GM19099 (cell line): ENCODE measurements around the gene EMP1.

Experiments used
- POLR2A ChIP-seq: IDR thresholded peaks from 3 replicates; pipeline ENCODE4 v1.6.1; 2011; ENCODE audit warnings: low read depth; ENCODE audit not compliant: insufficient read length; ENCODE audit errors: extremely low read depth

The EMP1 gene

DNA sequence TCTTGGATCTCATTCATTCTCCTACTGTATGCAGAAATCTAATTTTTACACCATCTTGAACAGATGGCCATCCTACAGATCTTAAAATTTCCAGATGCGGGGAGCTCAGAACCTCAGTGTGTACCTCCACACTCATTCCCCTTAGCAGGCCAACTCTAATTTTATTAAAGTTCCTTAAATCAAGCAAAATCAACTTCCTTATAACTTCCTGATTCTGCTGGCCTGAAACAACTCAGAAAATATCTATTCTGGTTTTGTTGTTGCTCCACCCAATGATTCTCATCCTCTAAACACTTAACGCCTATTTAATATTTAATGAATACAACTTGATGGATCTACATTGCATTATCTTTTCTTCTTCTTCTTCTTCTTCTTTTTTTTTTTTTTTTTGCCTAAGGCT, 3.1 kb downstream of the EMP1 start:
- TF ChIP-seq POLR2A, result no peak

DNA sequence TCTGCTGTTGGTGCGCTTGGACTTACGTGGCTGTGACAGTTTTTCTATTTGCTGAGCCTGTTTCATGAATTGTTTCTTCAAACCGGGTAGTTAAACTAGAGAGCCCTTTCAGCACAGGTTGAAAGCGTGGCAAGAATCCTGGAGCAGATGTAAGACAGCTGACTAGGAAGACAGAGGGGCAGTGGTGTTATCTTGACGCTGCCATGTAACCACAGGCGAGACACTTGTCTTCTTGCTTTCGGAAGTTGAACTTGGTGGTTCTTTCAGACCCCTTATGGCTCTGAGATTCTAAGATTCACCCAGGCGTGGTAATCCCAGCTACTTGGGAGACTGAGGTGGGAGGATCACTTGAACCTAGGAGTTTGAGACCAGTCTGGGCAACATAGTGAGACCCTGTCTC, 4.3 kb downstream of the EMP1 start:
- TF ChIP-seq POLR2A, result no peak

DNA sequence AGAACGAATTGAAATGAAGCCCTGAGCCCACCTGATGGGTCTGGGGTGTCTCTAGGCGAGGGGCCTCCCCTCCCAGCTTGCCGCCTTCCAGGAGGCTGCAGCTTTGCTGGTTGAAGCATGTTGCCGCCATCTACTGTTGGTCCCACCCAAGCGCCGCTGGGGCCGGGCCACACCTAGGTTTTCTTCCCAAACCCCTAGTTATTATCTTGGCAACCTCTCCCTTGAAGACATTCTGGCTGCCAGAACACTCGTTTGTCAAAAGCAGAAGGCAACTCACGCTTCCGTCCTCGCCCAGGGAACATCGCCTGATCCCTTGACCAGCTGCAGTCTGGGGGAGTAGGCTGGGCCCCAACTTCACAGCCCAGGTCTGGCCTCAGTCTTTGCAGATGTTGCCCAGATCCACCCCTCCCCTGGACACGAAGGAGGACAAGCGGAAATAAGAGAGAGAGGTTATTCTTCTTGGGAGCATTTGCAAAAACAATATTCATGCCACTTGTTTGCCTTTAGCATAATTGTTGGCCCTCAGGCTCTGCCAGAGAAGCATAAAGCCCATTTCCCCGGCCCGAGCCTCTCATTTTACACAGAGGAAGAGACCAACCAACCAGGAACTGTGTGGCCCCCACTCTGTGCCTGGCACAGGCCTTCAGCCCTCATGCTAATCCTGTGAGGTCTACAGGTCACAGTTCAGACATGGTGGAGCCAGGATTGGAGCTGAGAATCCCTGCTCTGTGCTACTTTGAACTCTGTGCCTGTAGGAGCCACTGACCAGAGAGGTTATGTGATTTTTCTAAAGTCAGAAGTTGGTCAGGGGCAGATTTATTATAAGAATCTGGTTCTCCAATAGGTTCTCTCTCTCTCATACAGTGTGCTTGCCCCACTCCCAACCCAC, 6.8 kb downstream of the EMP1 start:
- no peak for TF ChIP-seq POLR2A

DNA sequence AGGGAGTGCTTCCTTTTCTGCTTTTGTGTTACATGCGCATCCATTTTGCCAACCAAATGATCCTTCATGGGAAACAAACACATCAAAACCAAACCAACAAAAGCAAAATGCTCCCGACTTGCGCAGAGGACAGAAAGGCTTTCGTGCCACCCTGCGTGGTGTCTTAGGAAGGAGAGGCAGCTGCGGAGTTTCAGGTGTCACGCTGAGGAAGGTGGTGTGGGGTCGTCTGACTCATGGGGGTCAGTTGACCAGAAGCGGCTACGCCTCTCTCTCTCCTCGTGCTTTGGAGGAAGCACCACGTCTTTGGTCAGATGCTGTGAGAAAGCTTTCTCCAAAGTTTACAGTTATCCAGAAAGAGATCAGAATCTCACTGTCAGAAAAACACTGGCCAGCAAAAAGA, 7.9 kb downstream of the EMP1 start:
- TF ChIP-seq POLR2A, result no peak

DNA sequence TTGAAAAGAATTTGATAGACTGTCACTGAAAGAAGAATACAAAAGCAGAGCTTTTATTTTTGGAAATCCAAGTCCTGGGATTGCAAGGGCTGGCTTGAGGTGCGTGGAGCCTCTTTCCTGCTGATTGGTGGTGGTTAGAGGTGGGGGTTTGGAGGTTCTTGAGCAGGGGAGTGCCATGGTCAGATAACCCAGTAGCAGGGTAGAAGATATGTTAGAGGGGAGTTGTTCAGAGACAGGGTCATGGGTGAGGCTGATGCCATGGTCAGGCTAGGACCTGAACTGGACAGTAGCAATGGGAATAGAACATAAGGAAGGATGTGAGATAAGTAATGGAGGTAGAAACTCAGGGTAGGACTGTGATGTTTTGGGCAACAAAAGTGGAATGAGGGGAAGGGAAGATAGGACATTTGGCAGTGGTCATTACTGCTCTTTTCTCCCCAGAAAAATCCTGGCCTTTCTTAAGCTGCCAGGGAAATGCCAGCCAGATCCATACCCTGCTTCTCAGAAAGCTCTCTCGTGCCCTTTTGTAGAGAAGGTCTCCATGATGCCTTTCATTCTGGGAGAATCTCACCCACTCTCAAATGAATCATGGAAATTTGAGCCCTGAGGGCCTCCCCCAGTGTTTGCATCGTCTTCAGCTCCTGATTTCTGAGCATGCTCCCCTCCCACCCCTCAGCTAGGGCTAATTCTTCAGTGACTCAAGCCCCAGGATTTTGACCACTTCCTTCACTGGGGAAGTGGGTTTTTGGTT, 9.5 kb downstream of the EMP1 start:
- no peak for TF ChIP-seq POLR2A

DNA sequence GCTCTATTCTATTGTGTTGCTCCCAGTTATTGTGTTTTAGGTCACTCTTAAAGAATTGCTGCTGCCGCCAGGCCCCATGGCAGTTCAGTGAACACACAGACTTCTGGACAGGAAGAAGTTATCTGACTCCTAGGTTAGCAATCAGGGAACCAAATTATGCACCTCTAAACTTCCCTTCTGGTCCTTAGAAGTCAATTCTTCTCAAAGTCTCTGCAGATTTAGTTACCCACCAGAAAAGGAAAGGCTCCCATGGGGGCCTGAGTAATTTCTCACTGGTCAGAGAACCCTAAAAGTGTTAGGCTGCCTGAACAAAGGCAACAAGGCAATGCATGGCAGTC, 10.0 kb downstream of the EMP1 start:
- TF ChIP-seq POLR2A, result no peak

DNA sequence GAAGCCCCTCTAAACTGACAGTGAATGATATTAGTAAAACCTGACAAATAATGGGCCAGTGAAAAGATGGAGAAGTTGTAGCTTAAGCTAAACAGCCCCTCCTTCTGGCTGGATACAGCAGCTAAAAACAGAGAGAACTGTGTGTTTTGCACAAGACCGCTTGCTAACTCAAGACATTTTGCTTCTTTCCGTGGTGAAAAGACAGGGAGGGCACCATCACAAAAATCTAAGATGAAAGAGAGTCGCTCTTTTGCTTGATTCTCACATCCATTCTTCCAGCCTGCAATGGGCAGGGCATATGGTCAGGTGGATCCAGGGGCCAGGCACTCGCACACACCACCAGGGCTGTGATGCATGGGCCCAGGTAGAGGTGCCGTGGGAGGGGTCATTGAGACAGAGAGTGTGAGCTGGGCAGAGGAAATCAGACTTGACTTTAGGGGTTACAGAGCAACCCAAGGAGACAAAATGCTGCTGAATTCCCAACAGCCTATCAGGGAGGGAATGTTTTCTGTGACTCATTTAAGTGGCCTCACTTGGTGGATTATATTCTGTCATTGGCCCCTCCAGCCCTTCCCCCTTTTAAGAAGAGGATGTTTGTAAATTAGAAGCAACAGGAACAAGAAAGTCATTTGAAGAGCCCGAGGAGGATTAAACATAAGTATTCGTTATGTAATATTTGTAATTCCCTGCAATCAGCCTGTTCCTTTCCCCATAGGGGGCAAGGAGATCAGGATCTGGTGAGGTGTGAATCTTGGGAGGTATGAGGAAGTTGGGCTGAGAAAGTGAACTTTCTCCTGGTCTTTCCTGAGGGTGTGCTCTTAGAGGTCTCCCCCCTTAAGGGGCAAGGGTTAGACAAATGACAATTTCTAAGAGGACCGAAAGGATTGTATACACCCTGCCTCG, 12.3 kb downstream of the EMP1 start:
- no peak for TF ChIP-seq POLR2A

DNA sequence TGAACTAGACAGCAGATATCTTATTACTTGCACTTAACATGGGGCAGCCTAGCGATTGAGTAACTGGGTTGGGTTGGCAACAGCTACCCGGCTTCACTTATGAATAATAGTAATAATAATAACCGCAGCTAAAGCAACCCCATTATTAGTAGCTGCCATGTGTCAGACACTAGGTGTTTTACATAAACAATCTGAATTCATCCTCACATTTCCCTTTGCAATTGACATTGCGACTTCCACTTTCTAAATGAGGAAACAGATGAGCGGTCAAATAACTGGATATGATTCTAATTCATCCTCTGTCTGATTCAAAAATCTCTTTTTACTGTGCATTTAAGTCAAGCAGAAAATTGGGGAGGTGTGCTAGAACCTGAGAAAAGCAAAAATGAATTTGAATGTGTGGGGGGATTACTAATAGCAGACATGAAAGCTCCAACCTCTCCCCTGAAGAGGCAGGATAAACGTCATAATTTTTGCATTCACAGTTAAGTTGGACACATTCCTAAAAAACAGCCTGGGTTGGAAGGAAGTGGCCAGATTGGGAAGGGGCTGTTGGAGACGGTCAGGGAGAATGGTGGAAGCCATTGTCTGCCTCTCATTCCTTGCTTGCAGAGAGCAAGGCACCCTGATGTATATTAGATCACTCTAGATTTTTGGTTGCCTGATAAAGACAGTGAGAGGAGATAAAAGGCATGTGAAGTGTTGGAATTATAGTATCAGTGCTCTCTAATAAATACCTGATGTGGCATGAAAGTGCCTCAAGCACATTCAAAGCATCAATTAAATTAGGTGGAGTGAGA, 13.1 kb downstream of the EMP1 start:
- no peak for TF ChIP-seq POLR2A

DNA sequence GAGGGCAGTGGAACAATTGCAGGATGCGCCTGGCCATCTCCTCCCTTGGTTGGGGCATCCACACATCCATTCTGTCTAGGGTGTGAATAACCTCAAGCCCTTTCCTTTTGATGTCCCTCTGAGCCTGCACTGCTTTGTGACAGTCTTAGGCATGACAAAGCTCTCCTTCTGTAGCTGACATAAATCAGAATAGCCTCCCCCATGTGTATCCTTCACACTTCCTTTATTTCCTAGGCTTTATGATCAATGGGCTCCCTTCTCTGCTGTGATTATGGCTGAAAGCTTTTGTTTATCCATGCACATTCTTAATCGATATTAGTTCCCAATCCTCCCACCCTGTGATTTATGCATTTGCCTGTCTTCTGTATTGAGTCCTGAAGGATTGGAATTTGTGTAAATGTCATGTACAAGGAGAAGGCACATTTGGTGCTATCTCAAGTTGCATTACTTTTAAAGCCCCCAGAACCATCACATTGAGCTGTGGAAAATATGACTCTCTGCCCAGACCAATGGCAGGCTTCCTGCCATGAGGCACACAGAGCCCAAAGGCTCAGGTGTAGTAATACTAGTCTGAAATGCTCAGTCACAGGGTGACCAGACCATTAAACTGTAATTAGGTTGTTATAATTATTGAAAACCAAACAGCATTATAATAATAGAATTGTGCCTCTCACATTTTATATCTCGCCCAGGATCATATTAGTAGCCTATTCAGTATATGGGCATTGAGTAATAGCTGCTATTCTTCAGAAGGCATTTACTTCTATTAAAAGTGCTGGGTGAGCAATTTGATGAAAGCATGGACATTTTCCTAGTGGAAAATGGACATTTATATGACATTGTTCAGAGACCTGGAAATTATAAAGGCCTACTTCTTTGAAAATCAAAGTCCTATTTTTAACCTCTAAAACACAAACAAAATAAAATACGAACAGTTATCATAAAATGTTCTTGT, 14.0 kb downstream of the EMP1 start:
- TF ChIP-seq POLR2A, result no peak

DNA sequence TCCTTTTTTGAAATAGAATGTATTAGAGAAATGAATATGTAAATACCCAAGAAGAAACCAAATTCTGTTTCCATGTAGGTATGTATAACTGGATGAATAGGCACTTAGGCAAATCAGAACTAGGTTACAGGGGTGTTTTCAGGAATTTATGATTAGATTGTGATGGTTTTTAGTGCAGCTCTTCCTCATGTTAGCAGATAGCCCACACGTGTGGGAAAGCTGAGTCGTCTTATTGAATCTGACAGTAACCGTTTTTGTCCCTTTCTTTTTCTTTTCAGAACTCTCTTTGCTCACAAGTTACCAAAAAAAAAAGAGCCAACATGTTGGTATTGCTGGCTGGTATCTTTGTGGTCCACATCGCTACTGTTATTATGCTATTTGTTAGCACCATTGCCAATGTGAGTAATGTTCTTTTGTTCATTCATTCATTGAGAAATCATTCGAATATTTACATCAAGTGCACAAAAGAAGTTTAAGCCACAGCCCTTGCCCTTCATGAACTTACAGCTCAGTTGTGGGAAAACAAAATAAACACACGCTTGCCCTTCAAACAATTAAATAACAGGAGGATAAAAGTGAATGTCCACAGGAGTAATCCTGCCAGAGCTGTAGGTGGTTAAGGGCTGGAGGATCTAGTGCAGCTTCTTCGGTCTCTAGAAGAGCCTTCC, 14.8 kb downstream of the EMP1 start:
- TF ChIP-seq POLR2A, result no peak

DNA sequence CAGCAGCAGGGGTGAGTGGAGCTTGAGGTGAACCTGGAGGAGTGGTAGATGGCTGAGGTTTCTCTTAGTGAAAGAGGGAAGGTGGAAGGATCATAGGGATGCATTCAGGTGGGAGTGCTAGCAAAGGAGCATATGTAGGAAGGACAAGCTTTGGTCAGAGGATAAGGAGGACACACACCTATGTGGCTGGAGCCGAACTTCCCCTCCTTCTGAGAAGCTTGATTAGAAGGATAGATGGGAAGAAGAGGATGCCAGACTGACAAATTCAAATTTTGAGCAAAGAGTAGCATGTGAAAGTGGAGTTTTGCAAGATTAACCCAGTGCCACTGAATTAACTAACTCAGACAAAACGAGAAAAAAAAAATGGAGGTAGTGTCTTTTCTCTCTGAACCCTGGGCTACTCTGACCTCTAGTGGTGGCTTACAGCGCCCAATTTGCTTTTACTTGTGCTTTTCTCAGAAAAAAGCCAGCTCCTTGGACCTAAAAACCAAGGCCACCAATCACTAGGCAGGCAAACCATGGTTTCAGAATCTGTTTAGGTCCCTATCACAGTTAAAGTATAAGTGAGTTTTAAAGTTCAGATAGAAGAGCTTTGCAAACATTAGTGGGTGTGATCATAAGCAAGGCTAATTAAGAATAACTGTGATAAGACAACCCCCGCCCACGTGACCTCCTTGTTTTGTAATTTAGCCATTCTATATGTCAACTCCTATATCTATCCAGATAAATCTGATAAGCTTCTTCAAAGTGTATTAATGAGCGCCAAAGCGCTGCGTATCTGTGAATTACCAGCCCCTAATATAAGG, 15.5 kb downstream of the EMP1 start:
- no peak for TF ChIP-seq POLR2A

DNA sequence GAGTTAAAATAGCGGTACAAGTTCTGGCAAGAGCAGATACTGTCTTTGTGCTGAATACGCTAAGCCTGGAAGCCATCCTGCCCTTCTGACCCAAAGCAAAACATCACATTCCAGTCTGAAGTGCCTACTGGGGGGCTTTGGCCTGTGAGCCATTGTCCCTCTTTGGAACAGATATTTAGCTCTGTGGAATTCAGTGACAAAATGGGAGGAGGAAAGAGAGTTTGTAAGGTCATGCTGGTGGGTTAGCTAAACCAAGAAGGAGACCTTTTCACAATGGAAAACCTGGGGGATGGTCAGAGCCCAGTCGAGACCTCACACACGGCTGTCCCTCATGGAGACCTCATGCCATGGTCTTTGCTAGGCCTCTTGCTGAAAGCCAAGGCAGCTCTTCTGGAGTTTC, 18.5 kb downstream of the EMP1 start:
- TF ChIP-seq POLR2A, result no peak
